IPS DF 6.9 (cell line): Measurements from ENCODE around the gene TMIE.

Experiments
- DNase-seq: peaks from one replicate; pipeline ENCODE4 v3.0.0-alpha.2; 2013; ENCODE audit warnings: low read depth, low spot score
- H3K27ac ChIP-seq: one replicate; pipeline ENCODE4 v1.5.1; 2013; ENCODE audit warnings: low read length, control low read depth
- H3K27me3 ChIP-seq: 2 replicates; pipeline ENCODE4 v1.6.1; 2013; ENCODE audit warnings: mild to moderate bottlenecking, low read length; ENCODE audit not compliant: control insufficient read depth, insufficient read depth
- H3K36me3 ChIP-seq: 2 replicates; pipeline ENCODE4 v1.6.1; 2013; ENCODE audit warnings: low read length; ENCODE audit not compliant: control insufficient read depth, insufficient read depth
- H3K4me1 ChIP-seq: 2 replicates; pipeline ENCODE4 v1.6.1; 2013; ENCODE audit warnings: low read length; ENCODE audit not compliant: control insufficient read depth, insufficient read depth
- H3K4me3 ChIP-seq: 2 replicates; pipeline ENCODE4 v1.5.1; 2013; ENCODE audit warnings: mild to moderate bottlenecking, low read length
- H3K9me3 ChIP-seq: 2 replicates; pipeline ENCODE4 v1.6.1; 2013; ENCODE audit warnings: low read length, inconsistent platforms; ENCODE audit not compliant: control insufficient read depth, insufficient read depth
- whole genome bisulfite sequencing: extraction: QIAGEN DNeasy Blood & Tissue Kit; methylation state at CpG from one replicate; pipeline ENCODE4 v1.1.7; 2013; ENCODE audit warnings: mixed read lengths, missing lambda C conversion rate; ENCODE audit not compliant: insufficient read length, insufficient coverage; 5-methylcytosine and 5-hydroxymethylcytosine counted together

TMIE gene

GRCh38 chr3:46715507-46716175 is 14.4 kb downstream of the TMIE start:
- Histone ChIP-seq H3K4me3 (no peak overlapping the region), H3K27me3 (no peaks in the 10 kb centered on the region), H3K9me3 (no peaks in the 10 kb centered on the region), H3K36me3 (no peaks in the 10 kb centered on the region), H3K27ac (no peak overlapping the region), H3K4me1 (no peaks in the 10 kb centered on the region)
- no peak for DNase-seq
- no CpG with 5 or more reads among the region's 11 CpGs for WGBS

DNA sequence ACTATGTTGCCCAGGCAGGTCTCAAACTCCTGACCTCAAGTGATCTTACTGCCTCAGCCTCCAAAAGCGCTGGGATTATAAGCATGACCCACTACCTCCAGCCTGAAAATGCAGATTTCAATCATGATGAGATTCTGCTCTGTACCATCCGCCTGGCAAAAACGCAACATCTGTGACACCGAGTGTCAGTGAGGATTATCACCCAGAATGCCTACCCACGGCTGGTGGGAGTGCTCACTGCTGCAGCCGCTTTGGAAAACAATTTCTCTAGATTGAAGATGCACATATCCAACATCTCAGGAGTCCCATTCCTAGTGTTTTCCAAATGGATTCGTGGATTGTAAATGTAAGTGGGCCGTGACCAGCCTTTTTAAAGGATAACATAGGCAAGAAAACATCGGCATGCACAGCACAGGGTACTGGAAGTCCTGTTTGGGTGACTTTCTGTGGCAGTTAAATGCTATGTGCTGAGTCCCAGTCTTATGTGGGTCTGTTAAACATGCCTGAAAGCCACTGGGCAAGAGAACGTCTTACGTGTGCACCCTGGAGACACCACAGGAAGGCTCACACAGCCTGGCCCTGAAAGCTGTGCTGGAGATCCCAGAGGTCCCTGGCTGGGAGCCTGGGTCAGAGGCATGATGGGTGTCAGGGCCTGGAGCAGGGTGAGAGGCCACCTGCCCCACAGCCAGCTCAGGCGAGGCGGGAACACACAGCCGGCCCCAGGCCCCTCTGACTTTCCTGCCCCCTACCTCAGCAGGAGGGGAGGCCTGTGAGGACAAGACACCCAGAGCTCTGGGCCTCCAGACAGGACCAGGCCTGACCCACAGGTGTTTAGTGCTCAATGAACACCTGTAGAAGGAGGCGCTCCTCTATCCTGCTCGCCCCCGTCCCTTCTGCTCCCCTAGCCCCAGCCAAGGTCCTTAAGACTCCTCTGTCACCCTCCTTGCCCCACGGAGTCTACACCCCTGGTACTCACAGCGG is 15.6 kb downstream of the TMIE start:
- Histone ChIP-seq H3K36me3 (no peaks in the 10 kb centered on the region), H3K4me3 (no peak overlapping the region), H3K27me3 (no peaks in the 10 kb centered on the region), H3K9me3 (no peaks in the 10 kb centered on the region), H3K27ac (no peak overlapping the region), H3K4me1 (no peaks in the 10 kb centered on the region)
- WGBS = no CpG with 5 or more reads among the region's 19 CpGs
- DNase-seq = no peak

DNA sequence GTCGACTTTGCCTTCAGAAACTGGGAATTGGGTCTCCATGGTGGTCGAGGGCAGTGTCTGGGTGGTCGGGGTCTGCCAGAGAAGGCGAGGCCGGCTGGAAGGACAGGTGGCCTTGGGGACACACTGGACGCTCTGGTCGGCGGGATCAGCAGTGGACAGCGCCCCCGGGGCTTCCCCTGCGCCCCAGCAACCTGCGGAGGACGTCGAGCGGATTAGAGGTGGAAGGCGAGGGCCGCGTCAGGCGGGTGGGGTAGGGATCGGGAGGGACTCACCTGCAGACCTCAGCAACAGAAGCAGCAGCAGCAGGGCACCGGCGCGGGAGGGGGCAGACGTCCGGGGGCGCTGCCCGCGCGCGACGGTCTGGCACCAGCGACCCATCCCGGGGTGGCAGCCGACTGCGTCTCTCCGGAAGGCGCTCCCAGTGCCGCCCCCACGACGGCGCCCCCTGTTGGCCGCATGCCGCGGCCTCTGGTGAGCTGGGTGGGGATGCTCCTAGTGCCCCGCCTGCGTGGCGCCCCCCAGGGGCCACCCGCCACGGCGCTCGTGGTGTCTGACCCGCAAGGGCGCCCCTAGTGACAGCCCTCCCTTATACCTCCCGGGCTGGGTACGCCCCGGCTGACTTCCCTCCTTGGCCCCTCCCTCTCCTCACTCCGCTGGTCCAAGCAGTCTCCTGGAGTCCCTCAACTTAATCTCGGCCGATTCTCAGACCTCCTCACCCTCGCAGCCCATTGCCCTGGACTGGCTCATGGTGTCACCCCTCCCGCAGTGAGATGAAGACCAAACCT is 16.4 kb downstream of the TMIE start, which contains the start of gene PRSS50:
TSS of gene PRSS50 (minus strand) at position 423 of the 785 bp plus-strand sequence. CDS start at position 378, 45 bp downstream.
- no peak within 1 kb of the TSS for H3K27ac ChIP-seq
- no peak for DNase-seq
- H3K4me1 ChIP-seq = no peaks in the 10 kb centered on the region
- no CpG with 5 or more reads among the region's 61 CpGs for WGBS
- no peaks in the 10 kb centered on the region for H3K27me3 ChIP-seq
- no peaks in the 10 kb centered on the region for H3K36me3 ChIP-seq
- no peaks in the 10 kb centered on the region for H3K9me3 ChIP-seq
- H3K4me3 ChIP-seq = no peak within 1 kb of the TSS

GRCh38 chr3:46719044-46719565 is 17.9 kb downstream of the TMIE start:
- Histone ChIP-seq H3K27me3 (no peaks in the 10 kb centered on the region), H3K4me3 (no peak overlapping the region), H3K27ac (no peak overlapping the region), H3K36me3 (no peaks in the 10 kb centered on the region), H3K9me3 (no peaks in the 10 kb centered on the region), H3K4me1 (no peaks in the 10 kb centered on the region)
- WGBS = no CpG with 5 or more reads among the region's 2 CpGs
- DNase-seq = no peak

DNA sequence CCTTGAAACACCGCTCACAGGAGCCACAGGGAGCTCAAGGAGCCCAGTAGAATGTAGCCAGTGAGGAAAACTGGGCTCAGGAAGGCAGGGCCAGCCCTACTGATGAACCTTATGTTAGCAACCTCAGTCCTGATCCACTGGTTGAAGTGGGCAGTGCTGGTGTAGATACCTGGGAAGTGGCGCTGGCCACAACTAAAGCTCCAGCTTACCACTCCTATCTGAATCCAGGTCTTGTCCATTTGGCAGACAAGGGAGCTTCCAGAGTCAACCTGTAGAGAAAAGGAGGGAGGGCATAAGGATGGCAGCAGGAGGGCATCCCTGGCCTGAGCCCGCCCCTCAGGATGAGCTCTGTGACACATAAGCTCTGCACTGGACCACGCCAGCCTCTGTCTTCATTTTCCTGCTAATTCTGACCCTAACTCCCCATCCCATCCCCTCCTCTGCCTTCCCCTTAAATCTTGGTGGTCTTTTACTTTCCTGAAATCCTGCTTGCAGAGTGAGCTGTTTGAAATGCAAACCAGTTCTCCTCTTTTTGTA is 18.6 kb downstream of the TMIE start:
- no peak for DNase-seq
- no peaks in the 10 kb centered on the region for H3K9me3 ChIP-seq
- no peak overlapping the region for H3K27ac ChIP-seq
- no CpG with 5 or more reads among the region's 4 CpGs for WGBS
- H3K4me1 ChIP-seq = no peaks in the 10 kb centered on the region
- no peak overlapping the region for H3K4me3 ChIP-seq
- no peaks in the 10 kb centered on the region for H3K36me3 ChIP-seq
- H3K27me3 ChIP-seq = no peaks in the 10 kb centered on the region

- Histone ChIP-seq H3K4me1 (peaks cover under 1% of the 10 kb centered on the region; the same call in 1 of the 2 replicates), H3K27ac (no peak overlapping the region), H3K36me3 (no peaks in the 10 kb centered on the region), H3K27me3 (no peaks in the 10 kb centered on the region), H3K4me3 (no peak overlapping the region), H3K9me3 (no peaks in the 10 kb centered on the region)
- no peak for DNase-seq
- no CpG with 5 or more reads among the region's 2 CpGs for WGBS
These were observed 19.8 kb downstream of the TMIE start for GRCh38 chr3:46721009-46721408.

DNA sequence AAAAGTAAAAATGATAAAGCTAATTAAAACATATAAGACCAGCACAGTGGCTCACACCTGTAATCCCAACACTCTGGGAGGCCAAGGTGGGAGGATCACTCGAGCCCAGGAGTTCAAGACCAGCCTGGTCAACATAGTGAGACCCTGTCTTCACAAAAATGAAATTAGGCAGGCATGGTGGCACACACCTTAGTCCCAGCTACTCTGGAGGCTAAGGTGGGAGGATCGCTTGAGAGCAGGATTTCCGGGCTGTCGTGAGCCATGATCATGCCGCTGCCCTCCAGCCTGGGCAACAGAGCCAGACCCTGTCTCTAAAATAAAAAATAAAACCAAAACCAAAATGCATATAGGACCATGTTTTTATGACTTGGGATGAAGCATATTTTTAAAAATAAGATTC is 21.3 kb downstream of the TMIE start:
- no peaks in the 10 kb centered on the region for H3K27me3 ChIP-seq
- peaks cover 2% of the 10 kb centered on the region; the same call in 1 of the 2 replicates for H3K4me1 ChIP-seq
- H3K36me3 ChIP-seq = no peaks in the 10 kb centered on the region
- no peak for DNase-seq
- WGBS = no CpG with 5 or more reads among the region's 5 CpGs
- H3K4me3 ChIP-seq = no peak overlapping the region
- no peaks in the 10 kb centered on the region for H3K9me3 ChIP-seq
- H3K27ac ChIP-seq = no peak overlapping the region

- no peaks in the 10 kb centered on the region for H3K9me3 ChIP-seq
These were observed 23.2 kb downstream of the TMIE start for GRCh38 chr3:46724424-46724823.

GRCh38 chr3:46725621-46726314 is 24.6 kb downstream of the TMIE start:
- Histone ChIP-seq H3K4me3 (no peak overlapping the region), H3K27me3 (no peaks in the 10 kb centered on the region), H3K4me1 (peaks cover 2% of the 10 kb centered on the region; the same call in 1 of the 2 replicates), H3K27ac (no peak overlapping the region), H3K9me3 (no peaks in the 10 kb centered on the region), H3K36me3 (no peaks in the 10 kb centered on the region)
- no CpG with 5 or more reads among the region's 6 CpGs for WGBS
- no peak for DNase-seq

More at GRCh38 chr3:46724424-46724823, 23.2 kb downstream of the TMIE start:
- Histone ChIP-seq H3K27me3 (no peaks in the 10 kb centered on the region), H3K4me3 (no peak overlapping the region), H3K27ac (no peak overlapping the region), H3K4me1 (peaks cover 2% of the 10 kb centered on the region; the same call in 1 of the 2 replicates), H3K36me3 (no peaks in the 10 kb centered on the region)
- no CpG with 5 or more reads among the region's 4 CpGs for WGBS
- DNase-seq = no peak
